Measurements from ENCODE around the gene PNCK.
"Not testable (repeated sequence)": the region's sequence is repeated elsewhere in the genome, so short reads cannot be mapped to it uniquely, and the experiment has no call there.

The PNCK gene

DNA sequence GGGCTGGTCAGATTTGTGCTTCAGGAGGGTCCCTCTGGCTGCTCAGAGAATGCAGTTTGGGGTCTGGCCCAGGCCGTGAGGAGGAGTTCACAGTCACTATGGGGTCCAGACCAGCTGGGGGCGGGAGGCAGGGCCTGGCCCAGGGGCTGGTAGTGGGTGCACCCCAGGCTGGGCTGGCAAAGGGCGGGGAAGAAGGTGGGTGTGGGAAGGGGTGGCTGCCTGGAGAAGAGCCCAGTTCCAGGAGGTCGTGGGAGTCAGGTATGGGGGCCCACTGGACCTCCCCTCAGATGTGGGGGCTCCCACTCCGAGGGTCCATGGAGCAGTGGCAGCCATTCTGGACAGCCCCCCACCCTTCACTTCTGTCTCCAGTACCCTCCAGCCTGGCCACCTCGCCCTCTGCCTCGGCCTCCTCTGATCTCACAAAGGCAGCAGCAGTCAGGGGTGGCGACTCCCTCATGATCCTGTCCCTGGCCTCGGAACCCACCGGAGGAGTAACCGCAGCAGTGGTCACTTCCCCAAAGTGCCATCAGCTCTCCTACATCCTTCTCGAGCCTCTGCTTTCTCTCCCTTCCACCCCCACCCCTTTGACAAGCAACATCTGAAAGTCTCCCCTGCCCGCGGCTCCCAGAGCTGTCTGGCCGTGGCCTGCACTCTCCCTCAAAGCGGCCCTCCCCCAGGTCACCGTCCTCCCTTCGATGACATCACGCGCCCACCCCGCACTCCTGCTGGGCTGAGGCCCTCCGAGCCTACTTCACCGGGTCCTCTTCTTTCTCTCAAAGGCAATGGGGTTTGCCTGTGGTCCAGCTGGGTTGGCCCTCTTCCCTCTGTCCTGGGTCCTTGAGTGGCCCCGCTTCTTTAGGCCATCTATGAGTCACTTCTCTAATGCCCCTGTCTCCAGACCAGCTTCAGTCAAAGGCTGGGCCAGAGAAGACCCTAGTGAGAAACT is 12.4 kb upstream of the PNCK start:
- TF ChIP-seq, protein P1, sequence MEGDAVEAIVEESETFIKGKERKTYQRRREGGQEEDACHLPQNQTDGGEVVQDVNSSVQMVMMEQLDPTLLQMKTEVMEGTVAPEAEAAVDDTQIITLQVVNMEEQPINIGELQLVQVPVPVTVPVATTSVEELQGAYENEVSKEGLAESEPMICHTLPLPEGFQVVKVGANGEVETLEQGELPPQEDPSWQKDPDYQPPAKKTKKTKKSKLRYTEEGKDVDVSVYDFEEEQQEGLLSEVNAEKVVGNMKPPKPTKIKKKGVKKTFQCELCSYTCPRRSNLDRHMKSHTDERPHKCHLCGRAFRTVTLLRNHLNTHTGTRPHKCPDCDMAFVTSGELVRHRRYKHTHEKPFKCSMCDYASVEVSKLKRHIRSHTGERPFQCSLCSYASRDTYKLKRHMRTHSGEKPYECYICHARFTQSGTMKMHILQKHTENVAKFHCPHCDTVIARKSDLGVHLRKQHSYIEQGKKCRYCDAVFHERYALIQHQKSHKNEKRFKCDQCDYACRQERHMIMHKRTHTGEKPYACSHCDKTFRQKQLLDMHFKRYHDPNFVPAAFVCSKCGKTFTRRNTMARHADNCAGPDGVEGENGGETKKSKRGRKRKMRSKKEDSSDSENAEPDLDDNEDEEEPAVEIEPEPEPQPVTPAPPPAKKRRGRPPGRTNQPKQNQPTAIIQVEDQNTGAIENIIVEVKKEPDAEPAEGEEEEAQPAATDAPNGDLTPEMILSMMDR (IDR thresholded peaks at IDR 0.05; ENCODE audit: low read depth, low read length): no peak
- H3K4me3 ChIP-seq (ENCODE audit: low read depth, low read length): no peak overlapping the region

DNA sequence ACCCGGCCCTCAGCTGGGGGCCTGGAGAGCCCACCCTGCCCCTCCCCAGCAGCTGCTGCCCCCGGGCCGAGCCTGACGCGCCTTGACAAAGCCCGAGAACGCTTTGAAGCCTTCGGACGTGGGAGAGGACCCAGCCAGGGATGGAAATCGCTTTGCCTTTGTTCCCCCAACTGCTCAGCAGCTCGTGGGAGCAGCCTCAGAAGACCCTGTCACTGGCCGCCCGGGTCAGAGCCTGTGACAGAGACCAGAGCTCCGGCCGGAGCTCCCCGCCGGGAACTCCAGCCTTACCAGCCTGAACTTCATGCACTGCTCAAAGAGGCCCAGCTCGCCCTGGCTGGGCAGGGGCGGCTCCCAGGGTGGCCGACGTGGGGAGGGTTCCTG is 11.5 kb upstream of the PNCK start:
- H3K4me3 ChIP-seq (ENCODE audit: low read depth, low read length): no peak overlapping the region
- TF ChIP-seq, protein P1 (IDR thresholded peaks at IDR 0.05; ENCODE audit: low read depth, low read length): no peak

DNA sequence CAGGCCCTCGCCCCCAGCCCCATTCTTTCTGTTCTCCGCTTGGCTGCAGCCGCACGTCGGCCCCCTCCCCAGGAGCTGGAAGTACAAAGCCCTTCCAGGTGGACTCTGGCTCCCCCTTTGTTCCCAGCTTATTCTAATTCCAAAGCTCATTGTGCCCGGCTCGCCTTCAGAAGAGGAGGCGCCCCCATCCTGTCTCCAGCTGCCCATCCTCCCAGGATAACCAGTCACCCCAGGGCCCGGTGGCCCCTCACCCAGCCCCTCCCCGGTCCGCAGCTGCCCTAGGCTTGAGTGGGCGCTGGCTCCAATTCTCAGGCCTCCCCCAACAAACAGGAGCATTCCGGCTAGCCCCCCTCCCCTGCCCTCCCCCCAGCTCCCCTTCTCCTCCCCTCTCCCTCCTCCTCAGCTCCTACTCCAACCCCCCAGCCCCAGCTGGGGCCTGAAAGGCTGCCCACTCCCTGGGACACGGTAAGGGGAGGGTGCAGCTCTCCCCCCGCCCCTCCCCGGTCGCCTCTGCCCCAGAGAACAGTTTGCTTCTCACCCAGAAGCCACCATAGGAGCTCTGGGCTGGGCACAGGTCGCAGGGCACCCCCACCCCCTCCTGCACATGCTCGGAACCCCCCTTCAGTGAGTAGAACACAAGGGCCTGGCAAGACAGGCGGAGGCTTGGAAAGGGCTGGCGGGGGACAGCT is 11.0 kb upstream of the PNCK start:
- TF ChIP-seq, protein P1 (IDR thresholded peaks at IDR 0.05; ENCODE audit: low read depth, low read length): no peak
- H3K4me3 ChIP-seq (ENCODE audit: low read depth, low read length): no peak overlapping the region

DNA sequence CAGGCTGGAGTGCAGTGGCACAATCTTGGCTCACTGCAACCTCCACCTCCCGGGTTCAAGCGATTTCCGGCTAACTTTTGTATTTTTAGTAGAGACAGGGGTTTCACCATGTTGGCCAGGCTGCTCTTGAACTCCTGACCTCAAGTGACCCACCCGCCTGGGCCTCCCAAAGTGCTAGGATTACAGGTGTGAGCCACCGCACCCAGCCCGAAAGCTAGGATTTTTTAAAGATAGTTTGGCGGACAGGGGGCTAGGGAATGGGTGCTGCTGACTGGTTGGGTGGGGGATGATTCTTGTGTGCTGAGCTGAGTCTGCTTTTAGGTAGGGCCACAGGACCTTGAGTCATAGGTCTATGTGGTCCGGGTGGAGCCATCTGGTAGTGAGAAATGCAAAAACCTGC is 9.9 kb upstream of the PNCK start:
- H3K4me3 ChIP-seq (ENCODE audit: low read depth, low read length): not testable (repeated sequence)

DNA sequence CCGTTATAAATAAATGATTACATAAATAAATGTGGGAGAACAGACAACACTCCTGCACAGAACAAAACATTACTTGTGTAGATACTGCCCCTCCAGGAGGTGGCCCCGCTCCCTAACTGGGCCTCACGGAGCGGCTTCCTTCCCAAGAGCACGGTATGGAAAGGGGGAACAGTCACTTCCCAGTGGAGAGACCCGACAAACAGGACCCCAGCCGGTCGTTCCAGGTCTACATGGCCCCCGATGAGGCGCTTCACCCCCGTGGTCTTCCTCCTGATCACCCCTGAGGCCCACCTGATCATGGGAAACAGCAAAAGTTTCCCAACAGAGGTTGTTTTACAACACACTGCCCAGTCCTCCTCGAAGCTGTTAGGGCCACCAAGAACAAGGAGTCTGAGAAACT is 7.6 kb upstream of the PNCK start:
- TF ChIP-seq, protein P1 (IDR thresholded peaks at IDR 0.05; ENCODE audit: low read depth, low read length): no peak
- no peak overlapping the region for H3K4me3 ChIP-seq (ENCODE audit: low read depth, low read length)

DNA sequence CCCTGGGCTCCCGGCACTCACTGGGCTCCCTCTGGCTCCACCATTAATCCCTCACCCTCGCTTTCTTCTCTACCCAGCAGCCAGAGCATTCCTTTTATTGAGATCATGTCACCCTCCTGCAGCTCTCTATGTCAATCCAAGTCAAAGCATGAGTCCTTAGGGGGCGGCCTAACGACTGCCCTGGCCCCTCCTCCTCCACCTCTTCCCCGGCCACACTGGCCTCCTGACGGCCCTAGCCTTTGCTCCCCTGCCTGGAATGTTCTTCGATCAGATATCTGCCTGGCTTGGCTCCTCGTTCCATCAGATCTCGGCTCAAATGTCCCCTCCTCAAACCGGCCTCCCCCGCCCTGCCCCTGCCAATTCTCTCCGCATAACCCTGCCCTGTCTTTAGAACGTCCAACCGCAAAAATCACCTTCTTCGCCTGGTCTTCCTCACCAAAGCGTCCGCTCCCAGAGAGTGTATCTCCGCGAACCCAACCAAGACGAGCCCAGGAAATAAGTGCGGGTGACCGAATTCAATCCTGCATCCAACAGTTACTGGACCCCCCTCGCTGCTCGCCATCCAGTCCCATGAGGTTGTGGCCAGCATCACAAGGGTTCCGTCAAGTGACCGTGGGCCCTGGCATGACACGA is 722 bp upstream of the PNCK start:
- H3K4me3 ChIP-seq (ENCODE audit: low read depth, low read length): no peak overlapping the region
- TF ChIP-seq, protein P1 (IDR thresholded peaks at IDR 0.05; ENCODE audit: low read depth, low read length): no peak

DNA sequence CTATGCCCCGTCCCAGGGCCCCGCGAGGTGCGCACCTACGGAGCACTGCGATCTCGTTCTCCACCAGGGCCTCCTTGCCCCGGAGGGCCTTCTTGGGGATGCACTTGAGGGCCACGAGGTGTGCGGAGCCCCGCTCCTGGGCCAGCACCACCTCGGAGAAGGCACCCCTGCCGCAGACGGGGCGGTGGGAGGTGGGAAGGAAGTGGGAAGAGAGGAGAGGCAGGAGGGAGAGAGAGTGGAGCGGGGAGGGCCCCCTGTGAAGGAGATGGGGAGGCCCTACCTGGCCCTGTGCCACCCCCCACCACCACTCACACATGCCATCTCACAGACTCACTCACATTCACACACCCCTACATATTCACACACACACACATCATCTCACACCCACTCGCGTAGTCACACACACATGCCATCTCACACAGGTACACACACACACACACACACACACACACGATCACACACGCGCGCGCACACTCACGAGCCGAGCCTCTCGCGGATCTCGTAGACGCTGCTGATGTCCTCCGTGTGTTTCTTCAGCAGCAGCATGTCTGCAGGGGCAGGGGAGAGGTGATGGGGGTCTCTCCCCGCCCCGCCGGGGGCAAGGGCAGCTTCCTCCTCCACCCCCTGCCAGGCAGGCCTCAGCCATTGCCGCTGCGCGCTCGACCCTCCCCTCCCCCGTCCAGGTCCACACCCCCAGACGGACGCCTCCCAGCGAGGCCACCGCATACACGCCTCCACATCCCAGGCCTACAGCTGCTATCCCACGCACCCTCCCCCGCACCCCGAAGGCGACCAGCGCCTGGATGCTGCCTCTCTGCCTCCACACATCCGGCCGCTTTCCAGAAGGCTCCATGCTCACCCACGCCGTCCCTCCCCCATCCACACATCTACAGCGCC is 834 bp downstream of the PNCK start:
- TF ChIP-seq, protein P1 (IDR thresholded peaks at IDR 0.05; ENCODE audit: low read depth, low read length): no peak
- H3K4me3 ChIP-seq (ENCODE audit: low read depth, low read length): no peak overlapping the region

All from WI38 (cell line).